Panc1 (cell line): ENCODE measurements around the gene IGFLR1. TPM values are rescaled to one million over a fixed set of nuclear protein-coding genes. Genes with fewer than 3 reads are reported as not detected.
A peak's percentile ranks its signal among the peaks of the same experiment; 100 is the strongest.

Experiments used
- ATAC-seq: fragments of 200-7000 bp; cut with Tn5 transposase; 2 replicates; pipeline ENCODE4 v1.9.1; 2020; ENCODE audit warnings: mild to moderate bottlenecking, moderate library complexity
- BruUV-seq: library from RNA; stranded (reverse); fragments of 400-500 nt; replicated peaks from 2 replicates; lab custom pipeline; 2021; lab: Mats Ljungman, UMichigan
- CTCF ChIA-PET: fragments of 300-600 bp; sonication (Branson Sonifier 250); formaldehyde crosslinking; loops from one replicate; lab custom pipeline; 2022; ENCODE audit warnings: antibody characterized with exemption; lab: Charles Lee
- POLR2A ChIA-PET: fragments of 300-600 bp; sonication (Branson Sonifier 250); formaldehyde crosslinking; loops from one replicate; lab custom pipeline; 2022; ENCODE audit warnings: antibody characterized with exemption; lab: Charles Lee
- DNase-seq: peaks from one replicate; pipeline ENCODE4 v3.0.0-alpha.2; 2010; ENCODE audit warnings: low read depth, low spot score
- H3K27ac ChIP-seq: 2 replicates; pipeline ENCODE4 v1.5.1; 2011; ENCODE audit warnings: mild to moderate bottlenecking, low read length, inconsistent platforms
- H3K27me3 ChIP-seq: fragments of 200-500 bp; sonication (Bioruptor generic); 2 replicates; pipeline ENCODE4 v1.6.0; 2014; ENCODE audit warnings: low read length, inconsistent platforms; ENCODE audit not compliant: control insufficient read depth, insufficient read depth
- H3K36me3 ChIP-seq: fragments of 200-500 bp; sonication (Bioruptor generic); 2 replicates; pipeline ENCODE4 v1.5.1; 2014; ENCODE audit warnings: inconsistent platforms, mild to moderate bottlenecking, low read length, moderate library complexity; ENCODE audit not compliant: control insufficient read depth, insufficient read depth
- H3K4me1 ChIP-seq: 2 replicates; pipeline ENCODE4 v1.5.1; 2011; ENCODE audit warnings: inconsistent platforms, mild to moderate bottlenecking, low read length, moderate library complexity; ENCODE audit not compliant: control insufficient read depth, insufficient read depth
- H3K4me3 ChIP-seq, 2 experiments: 2 replicates each; pipeline ENCODE4 v1.5.1; 2011 to 2012; ENCODE audit warnings: low read depth in 2 of 2, low read length in 2 of 2, mild to moderate bottlenecking in 2 of 2, inconsistent platforms in 1 of 2, moderate library complexity in 1 of 2
- H3K9me3 ChIP-seq: fragments of 200-500 bp; sonication (Bioruptor generic); 2 replicates; pipeline ENCODE4 v1.5.1; 2014; ENCODE audit warnings: low read depth, mild to moderate bottlenecking, inconsistent platforms, low read length, moderate library complexity; ENCODE audit not compliant: control insufficient read depth, insufficient read depth
- CTCF ChIP-seq: fragments of 450-650 bp; IDR thresholded peaks from 2 replicates; pipeline ENCODE4 v1.5.1; 2017; ENCODE audit warnings: mild to moderate bottlenecking
- POLR2AphosphoS5 ChIP-seq: IDR thresholded peaks from 2 replicates; pipeline ENCODE4 v1.6.1; 2012; ENCODE audit warnings: mild to moderate bottlenecking, low read depth, low read length, moderate library complexity
- SIN3A ChIP-seq: IDR thresholded peaks from 2 replicates; pipeline ENCODE4 v1.6.1; 2012; ENCODE audit warnings: low read depth, mild to moderate bottlenecking, low read length, moderate library complexity, borderline replicate concordance; ENCODE audit not compliant: insufficient read depth
- TCF7L2 ChIP-seq: IDR thresholded peaks from 2 replicates; pipeline ENCODE4 v1.6.1; 2011; ENCODE audit warnings: mild to moderate bottlenecking, low read depth, low read length, inconsistent platforms
- in situ Hi-C: cut with HindIII; loops from 2 replicates; pipeline ENCODE4 v1.10.0; 2016; ENCODE audit warnings: low sequenced_read_pairs, low pct_unique_long_range_greater_than_20kb
- intact Hi-C: fragments of 100-400 bp; cut with micrococcal nuclease; formaldehyde crosslinking; loops from one replicate; pipeline ENCODE4 v1.10.0; 2022; ENCODE audit not compliant: unreplicated experiment
- total RNA-seq: library from RNA; stranded (reverse); gene quantifications from one replicate; pipeline ENCODE4 v1.2.1, GENCODE V29; 2021; ENCODE audit not compliant: unreplicated experiment
- TF ChIP-seq, protein P1 (sequence below), 2 experiments: IDR thresholded peaks; 2 replicates each; pipeline ENCODE4 v1.6.1; 2011 to 2012; ENCODE audit warnings: low read depth in 2 of 2, control low read depth in 1 of 2, low read length in 1 of 2, mild to moderate bottlenecking in 1 of 2, moderate library complexity in 1 of 2; ENCODE audit not compliant: insufficient read depth in 1 of 2

Gene IGFLR1
- total RNA-seq, 1 experiment from 2014 or later = 12.5 TPM

DNA sequence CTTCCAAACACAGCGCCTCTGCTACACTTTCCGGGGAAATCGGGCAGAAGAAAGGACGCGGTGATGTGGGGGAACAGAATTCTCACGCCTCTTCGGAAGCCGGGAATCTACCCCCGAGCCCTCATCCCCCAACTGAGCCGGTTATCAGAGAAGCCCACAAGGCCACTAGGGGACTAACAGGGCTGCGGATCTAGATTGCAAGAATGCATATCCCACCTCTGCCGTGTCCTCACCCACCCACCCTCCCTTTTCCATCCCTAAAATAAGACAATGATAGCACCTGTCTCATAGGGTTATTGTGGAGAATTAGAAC, 1.1 kb downstream of the IGFLR1 start:
- TF ChIP-seq POLR2AphosphoS5 = no peak
- TF ChIP-seq SIN3A = no peak
- TF ChIP-seq, protein P1, sequence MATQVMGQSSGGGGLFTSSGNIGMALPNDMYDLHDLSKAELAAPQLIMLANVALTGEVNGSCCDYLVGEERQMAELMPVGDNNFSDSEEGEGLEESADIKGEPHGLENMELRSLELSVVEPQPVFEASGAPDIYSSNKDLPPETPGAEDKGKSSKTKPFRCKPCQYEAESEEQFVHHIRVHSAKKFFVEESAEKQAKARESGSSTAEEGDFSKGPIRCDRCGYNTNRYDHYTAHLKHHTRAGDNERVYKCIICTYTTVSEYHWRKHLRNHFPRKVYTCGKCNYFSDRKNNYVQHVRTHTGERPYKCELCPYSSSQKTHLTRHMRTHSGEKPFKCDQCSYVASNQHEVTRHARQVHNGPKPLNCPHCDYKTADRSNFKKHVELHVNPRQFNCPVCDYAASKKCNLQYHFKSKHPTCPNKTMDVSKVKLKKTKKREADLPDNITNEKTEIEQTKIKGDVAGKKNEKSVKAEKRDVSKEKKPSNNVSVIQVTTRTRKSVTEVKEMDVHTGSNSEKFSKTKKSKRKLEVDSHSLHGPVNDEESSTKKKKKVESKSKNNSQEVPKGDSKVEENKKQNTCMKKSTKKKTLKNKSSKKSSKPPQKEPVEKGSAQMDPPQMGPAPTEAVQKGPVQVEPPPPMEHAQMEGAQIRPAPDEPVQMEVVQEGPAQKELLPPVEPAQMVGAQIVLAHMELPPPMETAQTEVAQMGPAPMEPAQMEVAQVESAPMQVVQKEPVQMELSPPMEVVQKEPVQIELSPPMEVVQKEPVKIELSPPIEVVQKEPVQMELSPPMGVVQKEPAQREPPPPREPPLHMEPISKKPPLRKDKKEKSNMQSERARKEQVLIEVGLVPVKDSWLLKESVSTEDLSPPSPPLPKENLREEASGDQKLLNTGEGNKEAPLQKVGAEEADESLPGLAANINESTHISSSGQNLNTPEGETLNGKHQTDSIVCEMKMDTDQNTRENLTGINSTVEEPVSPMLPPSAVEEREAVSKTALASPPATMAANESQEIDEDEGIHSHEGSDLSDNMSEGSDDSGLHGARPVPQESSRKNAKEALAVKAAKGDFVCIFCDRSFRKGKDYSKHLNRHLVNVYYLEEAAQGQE (IDR thresholded peaks at IDR 0.05; ENCODE audit: insufficient read depth in 1 of 2, low read depth in 2 of 2, low read length in 1 of 2) = no peak
- no peak; the same call in 1 of the 2 replicates for TF ChIP-seq CTCF
- TF ChIP-seq TCF7L2 = no peak
- ATAC-seq = no peak

GRCh38 chr19:35740423-35741202, 1.6 kb downstream of the IGFLR1 start:
- H3K4me1 ChIP-seq = peaks cover 18% of the 10 kb centered on the region
- peaks cover 3% of the 10 kb centered on the region; the same call in 1 of the 2 replicates for H3K36me3 ChIP-seq
- ChIA-PET POLR2A (no interaction called here), CTCF (interaction anchor here (0.6 to 0.7 kb wide), 2 partner anchors 390 to 616 kb away, joined by 3 read pairs; no protein-coding TSS in a partner anchor)
- no TSS peak for BruUV-seq
- peak overlapping the region; percentile 78 for H3K27ac ChIP-seq
- H3K4me3 ChIP-seq = peak overlapping the region; percentile 67 to 79
- intact Hi-C loops = no loop called here
- ATAC-seq = peak; percentile 87
- no peaks in the 10 kb centered on the region for H3K9me3 ChIP-seq
- peak; percentile 73 for DNase-seq
- in situ Hi-C loops = no loop called here
- TF ChIP-seq, protein P1 (IDR thresholded peaks at IDR 0.05; ENCODE audit: insufficient read depth in 1 of 2, low read depth in 2 of 2, low read length in 1 of 2) = peak in 1 of 2 experiments; percentile 18; a peak in 1 of 4 replicates
- TF ChIP-seq POLR2AphosphoS5 (peak; percentile 42), TCF7L2 (no peak), SIN3A (peak; percentile 95; the same call in 1 of the 2 replicates), CTCF (no peak; the same call in 1 of the 2 replicates)
- no peaks in the 10 kb centered on the region for H3K27me3 ChIP-seq

More for the DNA sequence above, 1.1 kb downstream of the IGFLR1 start:
- no TSS peak for BruUV-seq
- Histone ChIP-seq H3K9me3 (no peaks in the 10 kb centered on the region), H3K27ac (peak overlapping the region; percentile 74), H3K4me3 (peak overlapping the region; percentile 67 to 79), H3K27me3 (no peaks in the 10 kb centered on the region), H3K36me3 (peaks cover 3% of the 10 kb centered on the region; the same call in 1 of the 2 replicates), H3K4me1 (peaks cover 21% of the 10 kb centered on the region)
- in situ Hi-C loops (no loop called here), intact Hi-C loops (no loop called here)
- no peak for DNase-seq
- ChIA-PET CTCF (no interaction called here), POLR2A (no interaction called here)
